Activated naive CD8-positive, alpha-beta T cell treated with anti-CD3 and anti-CD28 coated beads for 36 hours (primary cell): ENCODE measurements around the gene PRDM15. TPM values are rescaled to one million over a fixed set of nuclear protein-coding genes. Genes with fewer than 3 reads are reported as not detected.

ENCODE experiments used
- DNase-seq: peaks from one replicate; pipeline ENCODE4 v3.0.0; 2021
- H3K27ac Mint-ChIP-seq: one replicate; pipeline ENCODE4 v1.8.0; 2022; ENCODE audit warnings: mild to moderate bottlenecking, moderate library complexity, mixed read lengths
- H3K27me3 Mint-ChIP-seq: one replicate; pipeline ENCODE4 v1.8.0; 2022; ENCODE audit warnings: mild to moderate bottlenecking, mixed read lengths
- H3K36me3 Mint-ChIP-seq: one replicate; pipeline ENCODE4 v1.8.0; 2021; ENCODE audit warnings: mild to moderate bottlenecking, mixed read lengths
- H3K4me1 Mint-ChIP-seq: one replicate; pipeline ENCODE4 v1.8.0; 2021; ENCODE audit warnings: mixed read lengths
- H3K4me3 Mint-ChIP-seq: one replicate; pipeline ENCODE4 v1.8.0; 2022; ENCODE audit warnings: mild to moderate bottlenecking, moderate library complexity, mixed read lengths
- H3K9me3 Mint-ChIP-seq: one replicate; pipeline ENCODE4 v1.8.0; 2022; ENCODE audit warnings: mixed read lengths
- total RNA-seq, 2 experiments: library from RNA; stranded (reverse); gene quantifications; one replicate each; pipeline ENCODE4 v1.2.3, GENCODE V29; 2021

The PRDM15 gene
- total RNA-seq, 2 experiments from 2014 or later: 9.3 to 10.1 TPM

- Mint-ChIP-seq H3K36me3 (peaks cover 24% of the 10 kb centered on the region), H3K9me3 (peaks cover 9% of the 10 kb centered on the region), H3K27ac (no peak overlapping the region), H3K4me3 (no peak overlapping the region), H3K27me3 (no peaks in the 10 kb centered on the region), H3K4me1 (no peaks in the 10 kb centered on the region)
- no peak for DNase-seq
These were observed 42.8 kb downstream of the PRDM15 start for GRCh38 chr21:41836166-41837015.

DNA sequence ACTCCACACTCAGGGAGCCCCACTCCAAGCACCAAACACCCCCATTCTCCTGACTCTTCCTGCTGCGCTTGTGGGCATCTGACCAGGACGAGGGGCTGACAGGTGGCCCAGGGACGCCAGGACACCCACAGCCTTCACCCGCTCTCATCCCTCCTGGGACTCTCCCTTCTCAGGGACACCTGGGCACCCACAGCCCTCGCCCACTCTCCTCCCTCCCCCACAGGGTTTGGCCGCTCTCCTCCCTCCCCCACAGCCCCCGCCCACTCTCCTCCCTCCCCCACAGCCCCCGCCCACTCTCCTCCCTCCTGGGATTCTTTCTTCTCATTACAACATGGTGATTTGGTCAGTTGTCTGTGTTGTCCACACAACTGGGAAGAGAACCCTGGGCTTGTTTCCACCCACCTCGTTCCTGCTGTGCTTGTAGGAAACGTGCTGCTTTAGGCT, 43.4 kb downstream of the PRDM15 start:
- Mint-ChIP-seq H3K9me3 (peaks cover 2% of the 10 kb centered on the region), H3K4me3 (no peak overlapping the region), H3K27me3 (no peaks in the 10 kb centered on the region), H3K4me1 (no peaks in the 10 kb centered on the region), H3K27ac (no peak overlapping the region), H3K36me3 (peaks cover 17% of the 10 kb centered on the region)
- no peak for DNase-seq

DNA sequence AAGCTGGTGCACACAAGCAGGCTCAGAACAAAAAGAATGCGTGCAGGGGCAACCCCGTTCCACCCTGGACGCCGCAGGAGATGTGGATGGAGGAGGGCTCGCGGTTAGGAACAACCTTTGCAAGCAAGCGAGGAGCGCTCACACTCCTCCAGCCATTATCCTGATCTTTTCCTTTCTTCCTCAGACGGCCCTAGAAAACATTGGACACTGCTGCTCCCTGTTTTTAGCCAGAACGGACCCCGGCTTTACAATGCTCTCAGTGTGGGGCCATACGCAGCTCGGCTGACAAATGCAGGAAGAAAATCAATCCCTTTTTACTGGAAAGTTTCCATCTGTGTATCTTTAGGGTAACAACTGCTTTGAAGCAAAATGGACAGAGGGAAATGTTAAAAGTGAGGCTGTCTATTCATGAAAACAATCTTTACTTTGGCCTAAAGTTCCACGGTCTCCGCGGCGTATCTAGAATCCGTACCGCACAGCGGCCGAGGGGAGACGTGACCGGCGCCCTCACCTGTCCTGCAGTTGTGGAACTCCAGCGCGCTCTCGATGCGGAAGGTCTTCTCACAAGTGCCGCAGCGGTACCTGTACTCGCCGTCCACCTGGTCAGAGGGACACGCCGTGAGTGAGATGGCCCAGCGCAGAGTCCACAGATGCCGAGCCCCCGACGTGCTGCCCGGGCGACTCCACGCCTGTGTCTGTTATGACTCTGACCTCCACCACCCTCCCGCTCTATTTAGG, 44.0 kb downstream of the PRDM15 start:
- Mint-ChIP-seq H3K4me3 (no peak overlapping the region), H3K36me3 (peaks cover 13% of the 10 kb centered on the region), H3K27me3 (no peaks in the 10 kb centered on the region), H3K4me1 (no peaks in the 10 kb centered on the region), H3K9me3 (no peaks in the 10 kb centered on the region), H3K27ac (no peak overlapping the region)
- no peak for DNase-seq

DNA sequence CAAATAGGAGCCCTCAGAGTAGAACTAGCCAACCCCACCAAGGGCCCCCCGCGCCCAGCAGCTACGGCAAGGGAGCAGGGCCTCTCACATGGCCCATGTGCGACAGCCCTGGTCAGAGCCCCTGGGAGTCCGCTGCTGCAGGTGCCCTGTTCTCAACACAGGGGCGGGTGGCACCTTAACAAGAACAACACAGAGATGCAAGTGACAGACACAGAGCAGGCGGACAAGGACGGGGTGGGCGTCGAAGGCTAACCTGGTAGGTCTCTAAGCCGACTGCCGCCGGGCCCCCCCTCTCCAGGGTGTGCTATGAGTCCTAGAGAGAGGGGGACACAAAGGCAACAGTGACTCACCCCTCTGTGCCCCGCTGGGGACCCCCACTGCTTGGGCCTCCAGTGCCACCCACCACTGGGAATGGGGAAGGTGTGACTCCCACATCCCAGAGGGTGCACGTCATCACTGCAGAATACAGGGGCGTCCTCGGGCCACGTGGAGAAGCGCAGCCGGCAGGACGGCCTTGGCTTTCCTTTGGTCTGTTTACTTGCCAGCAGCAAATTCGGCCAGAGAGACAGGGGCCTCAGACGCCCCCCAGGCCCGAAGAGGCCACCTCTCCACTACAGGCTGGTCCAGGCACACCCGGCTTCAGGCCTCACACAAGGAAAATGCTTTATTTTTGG, 44.8 kb downstream of the PRDM15 start:
- no peak for DNase-seq
- Mint-ChIP-seq H3K4me1 (no peaks in the 10 kb centered on the region), H3K9me3 (no peaks in the 10 kb centered on the region), H3K36me3 (peaks cover 13% of the 10 kb centered on the region), H3K27me3 (no peaks in the 10 kb centered on the region), H3K4me3 (no peak overlapping the region), H3K27ac (no peak overlapping the region)

DNA sequence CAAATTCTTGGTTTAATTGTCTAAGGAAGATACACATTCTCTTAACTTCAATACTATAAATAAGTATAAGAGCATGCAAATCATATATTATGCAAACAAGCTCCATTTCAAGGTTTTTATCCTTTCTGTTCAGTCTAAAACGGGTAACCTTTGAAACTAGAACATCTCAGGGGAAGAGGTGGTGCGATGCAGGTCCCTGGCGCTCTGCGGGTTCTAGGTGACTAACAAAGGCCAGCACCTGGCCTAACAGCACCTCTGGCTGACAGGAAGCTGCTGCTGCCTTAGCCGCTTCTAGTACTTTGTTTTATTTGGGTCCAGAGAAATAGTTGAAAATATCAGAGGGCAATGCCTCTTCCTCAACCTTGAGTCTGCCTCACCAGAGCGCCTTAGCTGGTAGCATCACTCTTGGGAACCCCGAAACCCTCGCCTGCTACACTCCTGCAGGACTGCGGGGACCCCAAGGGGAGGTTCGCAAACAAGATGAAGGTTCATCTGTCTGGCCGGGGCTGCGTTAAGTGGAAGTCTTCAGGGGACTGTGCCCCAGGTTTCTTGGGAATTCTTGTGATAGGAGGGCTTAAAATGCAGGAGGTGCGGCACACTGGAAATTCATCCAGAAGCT, 45.5 kb downstream of the PRDM15 start:
- Mint-ChIP-seq H3K4me3 (no peak overlapping the region), H3K9me3 (no peaks in the 10 kb centered on the region), H3K27me3 (no peaks in the 10 kb centered on the region), H3K27ac (no peak overlapping the region), H3K36me3 (peaks cover 13% of the 10 kb centered on the region), H3K4me1 (no peaks in the 10 kb centered on the region)
- no peak for DNase-seq

DNA sequence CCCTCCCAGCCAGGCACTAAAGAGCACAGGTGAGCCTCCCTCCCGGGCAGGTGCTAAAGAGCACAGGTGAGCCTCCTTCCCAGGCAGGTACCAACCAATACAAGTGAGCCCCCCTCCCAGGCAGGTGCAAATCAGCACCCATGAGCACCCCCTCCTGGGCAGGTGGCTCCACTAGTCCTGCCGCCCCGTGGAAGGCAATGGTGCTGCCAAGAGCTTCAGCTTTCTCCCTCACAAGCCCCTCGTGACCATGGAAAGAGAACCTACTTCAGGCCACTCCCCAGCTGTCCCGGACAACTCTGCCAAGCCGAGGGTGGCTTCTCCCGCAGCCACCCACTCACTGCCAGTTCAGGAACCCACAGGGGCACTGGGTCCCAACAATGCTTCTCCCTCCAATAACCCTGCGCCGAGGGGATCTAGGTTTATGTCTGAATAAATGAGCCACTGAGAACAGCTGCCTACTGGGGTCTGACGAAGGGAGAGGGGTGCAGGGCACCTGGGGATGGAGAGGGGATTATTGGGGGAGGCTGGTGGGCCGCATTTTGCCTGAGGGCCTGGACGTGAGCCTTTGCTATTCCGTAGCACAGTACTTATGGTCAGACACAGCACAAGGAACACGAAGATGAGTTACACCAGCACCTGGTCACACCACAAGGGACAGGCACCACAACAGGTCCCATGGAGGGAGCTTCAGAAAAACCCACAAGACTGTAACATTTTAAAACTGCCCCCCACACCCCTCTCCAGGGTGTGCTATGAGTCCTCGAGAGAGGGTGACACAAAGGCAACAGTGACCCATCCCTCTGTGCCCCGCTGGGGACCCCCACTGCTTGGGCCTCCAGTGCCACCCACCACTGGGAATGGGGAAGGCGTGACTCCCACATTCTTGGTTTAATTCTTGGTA, 46.3 kb downstream of the PRDM15 start:
- no peaks in the 10 kb centered on the region for H3K4me1 Mint-ChIP-seq
- H3K27ac Mint-ChIP-seq: no peak overlapping the region
- H3K36me3 Mint-ChIP-seq: peaks cover 12% of the 10 kb centered on the region
- no peaks in the 10 kb centered on the region for H3K27me3 Mint-ChIP-seq
- no peak for DNase-seq
- H3K4me3 Mint-ChIP-seq: no peak overlapping the region
- H3K9me3 Mint-ChIP-seq: no peaks in the 10 kb centered on the region

DNA sequence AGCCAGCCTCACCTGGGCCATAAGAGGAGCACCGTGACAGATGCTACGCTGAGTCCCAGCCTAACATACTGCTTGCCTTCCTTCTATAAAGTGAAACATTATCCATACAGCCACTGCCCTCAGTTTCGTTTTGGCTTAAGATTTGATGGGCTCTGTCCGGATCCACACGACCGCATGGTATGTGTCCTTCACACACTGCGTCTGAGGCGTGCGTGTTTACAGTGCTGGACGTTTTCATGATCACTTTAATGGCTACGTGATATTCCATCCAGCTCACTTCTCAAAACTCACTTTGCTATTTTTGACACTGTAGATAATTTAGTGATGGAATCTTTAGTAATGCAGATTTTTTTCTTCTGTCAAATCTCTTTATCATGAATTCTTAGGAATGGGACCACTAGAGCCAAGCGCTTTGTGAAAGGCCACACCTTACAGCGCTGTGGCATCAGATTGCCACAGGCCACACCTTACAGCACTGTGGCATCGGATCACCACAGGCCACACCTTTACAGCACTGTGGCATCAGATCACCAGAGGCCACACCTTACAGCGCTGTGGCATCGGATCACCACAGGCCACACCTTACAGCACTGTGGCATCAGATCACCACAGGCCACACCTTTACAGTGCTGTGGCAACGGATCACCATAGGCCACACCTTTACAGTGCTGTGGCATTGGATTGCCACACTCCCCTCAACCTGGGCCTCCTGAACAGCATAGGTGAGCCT, 47.1 kb downstream of the PRDM15 start:
- Mint-ChIP-seq H3K9me3 (no peaks in the 10 kb centered on the region), H3K4me3 (no peak overlapping the region), H3K27me3 (no peaks in the 10 kb centered on the region), H3K27ac (no peak overlapping the region), H3K36me3 (peaks cover 7% of the 10 kb centered on the region), H3K4me1 (no peaks in the 10 kb centered on the region)
- no peak for DNase-seq

DNA sequence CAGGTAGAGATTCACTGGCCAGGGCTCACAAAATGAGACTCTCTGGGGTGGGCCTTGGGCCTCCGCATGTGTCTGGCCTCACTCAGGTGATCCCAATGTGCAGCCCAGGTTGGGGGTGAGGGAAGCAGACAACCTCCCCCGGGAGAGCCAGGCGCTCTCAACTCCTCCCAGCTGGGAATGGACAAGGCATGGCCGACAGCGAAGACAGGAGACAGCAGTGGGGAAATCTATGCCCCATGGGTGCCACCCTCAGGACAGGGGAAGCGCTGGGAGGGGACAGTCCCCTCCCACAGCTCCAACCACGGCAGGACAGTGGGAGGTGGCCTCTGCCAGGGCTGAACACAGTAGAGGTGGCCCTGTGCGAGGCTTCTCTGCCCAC, 47.7 kb downstream of the PRDM15 start:
- no peaks in the 10 kb centered on the region for H3K27me3 Mint-ChIP-seq
- H3K9me3 Mint-ChIP-seq: no peaks in the 10 kb centered on the region
- peaks cover 3% of the 10 kb centered on the region for H3K36me3 Mint-ChIP-seq
- no peak overlapping the region for H3K4me3 Mint-ChIP-seq
- no peak for DNase-seq
- H3K4me1 Mint-ChIP-seq: no peaks in the 10 kb centered on the region
- no peak overlapping the region for H3K27ac Mint-ChIP-seq

GRCh38 chr21:41830764-41831452, 48.2 kb downstream of the PRDM15 start:
- H3K36me3 Mint-ChIP-seq: peaks cover under 1% of the 10 kb centered on the region
- DNase-seq: no peak
- no peaks in the 10 kb centered on the region for H3K9me3 Mint-ChIP-seq
- H3K27ac Mint-ChIP-seq: no peak overlapping the region
- H3K27me3 Mint-ChIP-seq: no peaks in the 10 kb centered on the region
- H3K4me3 Mint-ChIP-seq: no peak overlapping the region
- no peaks in the 10 kb centered on the region for H3K4me1 Mint-ChIP-seq

DNA sequence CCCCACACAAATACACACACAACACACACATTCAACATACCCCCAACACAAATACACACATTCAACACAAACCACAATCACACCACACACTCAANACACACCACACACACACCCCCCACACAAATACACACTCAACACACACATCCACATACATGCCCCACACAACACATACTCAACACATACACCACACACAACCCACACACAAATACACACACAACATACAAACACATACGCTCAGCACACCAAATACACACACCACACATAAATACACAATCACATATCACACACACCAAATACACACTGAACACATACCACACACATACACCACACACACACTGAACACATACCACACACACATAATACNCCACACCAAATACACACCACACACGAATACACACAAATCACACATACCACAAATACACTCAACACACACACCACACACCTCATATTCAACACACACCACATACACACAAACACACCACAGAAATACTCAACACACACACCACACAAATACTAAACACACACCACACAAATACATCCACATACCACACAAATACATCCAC, 48.9 kb downstream of the PRDM15 start:
- no peaks in the 10 kb centered on the region for H3K4me1 Mint-ChIP-seq
- H3K27me3 Mint-ChIP-seq: no peaks in the 10 kb centered on the region
- H3K9me3 Mint-ChIP-seq: no peaks in the 10 kb centered on the region
- H3K27ac Mint-ChIP-seq: no peak overlapping the region
- no peak overlapping the region for H3K4me3 Mint-ChIP-seq
- H3K36me3 Mint-ChIP-seq: no peaks in the 10 kb centered on the region
- DNase-seq: no peak

DNA sequence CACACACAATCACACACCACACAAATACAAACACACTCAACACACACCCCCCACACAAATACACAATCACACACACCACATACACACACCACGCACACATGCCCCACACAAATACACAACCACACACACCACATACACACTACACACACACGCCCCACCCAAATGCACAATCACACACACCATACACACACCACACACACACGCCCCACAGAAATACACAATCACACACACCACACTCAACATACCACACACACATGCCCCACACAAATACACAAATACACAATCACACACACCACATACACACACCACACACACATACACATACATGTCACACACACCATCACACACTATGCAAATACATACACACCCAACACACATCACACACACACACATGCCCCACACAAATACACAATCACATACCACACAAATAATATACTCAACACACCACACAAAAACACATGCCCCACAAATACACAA, 50.2 kb downstream of the PRDM15 start:
- no peaks in the 10 kb centered on the region for H3K27me3 Mint-ChIP-seq
- H3K4me1 Mint-ChIP-seq: no peaks in the 10 kb centered on the region
- no peak overlapping the region for H3K27ac Mint-ChIP-seq
- no peak for DNase-seq
- no peaks in the 10 kb centered on the region for H3K36me3 Mint-ChIP-seq
- H3K9me3 Mint-ChIP-seq: no peaks in the 10 kb centered on the region
- no peak overlapping the region for H3K4me3 Mint-ChIP-seq

- H3K27ac Mint-ChIP-seq: no peak overlapping the region
- no peak for DNase-seq
- H3K4me3 Mint-ChIP-seq: no peak overlapping the region
- H3K4me1 Mint-ChIP-seq: no peaks in the 10 kb centered on the region
- H3K27me3 Mint-ChIP-seq: no peaks in the 10 kb centered on the region
- H3K9me3 Mint-ChIP-seq: no peaks in the 10 kb centered on the region
- no peaks in the 10 kb centered on the region for H3K36me3 Mint-ChIP-seq
These were observed 50.9 kb downstream of the PRDM15 start for GRCh38 chr21:41827951-41828883.
